IPS DF 6.9 (cell line): ENCODE measurements around the gene UBE2E1.
A peak's percentile ranks its signal among the peaks of the same experiment; 100 is the strongest.

ENCODE experiments used
- DNase-seq: peaks from one replicate; pipeline ENCODE4 v3.0.0-alpha.2; 2013; ENCODE audit warnings: low read depth, low spot score
- H3K27ac ChIP-seq: one replicate; pipeline ENCODE4 v1.5.1; 2013; ENCODE audit warnings: low read length, control low read depth
- H3K27me3 ChIP-seq: 2 replicates; pipeline ENCODE4 v1.6.1; 2013; ENCODE audit warnings: mild to moderate bottlenecking, low read length; ENCODE audit not compliant: control insufficient read depth, insufficient read depth
- H3K36me3 ChIP-seq: 2 replicates; pipeline ENCODE4 v1.6.1; 2013; ENCODE audit warnings: low read length; ENCODE audit not compliant: control insufficient read depth, insufficient read depth
- H3K4me1 ChIP-seq: 2 replicates; pipeline ENCODE4 v1.6.1; 2013; ENCODE audit warnings: low read length; ENCODE audit not compliant: control insufficient read depth, insufficient read depth
- H3K4me3 ChIP-seq: 2 replicates; pipeline ENCODE4 v1.5.1; 2013; ENCODE audit warnings: mild to moderate bottlenecking, low read length
- H3K9me3 ChIP-seq: 2 replicates; pipeline ENCODE4 v1.6.1; 2013; ENCODE audit warnings: low read length, inconsistent platforms; ENCODE audit not compliant: control insufficient read depth, insufficient read depth
- WGBS: extraction: QIAGEN DNeasy Blood & Tissue Kit; methylation state at CpG from one replicate; pipeline ENCODE4 v1.1.7; 2013; ENCODE audit warnings: mixed read lengths, missing lambda C conversion rate; ENCODE audit not compliant: insufficient read length, insufficient coverage; 5-methylcytosine and 5-hydroxymethylcytosine counted together

Gene UBE2E1

DNA sequence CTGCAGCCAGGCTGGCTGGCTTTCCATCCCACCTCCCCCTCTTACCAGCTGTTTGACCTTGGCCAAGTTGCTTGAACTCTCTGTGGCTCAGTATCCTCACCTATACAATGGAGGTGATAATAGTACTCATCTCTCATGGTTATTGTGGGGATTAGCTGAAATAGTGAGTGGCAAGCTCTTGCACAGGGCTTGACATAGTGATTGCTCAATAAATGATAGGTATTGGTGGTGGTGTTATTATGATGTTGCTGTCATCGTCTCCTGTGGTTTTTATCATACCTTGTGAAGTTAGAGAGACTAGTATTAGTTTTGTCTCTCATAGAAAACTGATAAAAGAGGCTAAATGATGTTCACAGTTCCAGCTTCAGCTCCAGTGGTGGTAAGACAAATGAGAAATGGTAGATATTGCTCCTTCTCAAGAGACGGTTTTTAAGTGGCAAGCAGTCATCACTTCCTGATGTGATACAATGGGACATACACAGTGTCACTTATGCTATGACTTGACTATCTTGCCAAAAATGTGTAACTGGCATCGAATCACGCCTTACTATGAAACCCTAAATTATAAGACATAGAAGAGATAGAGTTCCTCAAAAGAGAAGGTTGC is 12.1 kb upstream of the UBE2E1 start:
- no CpG with 5 or more reads among the region's 4 CpGs for WGBS
- Histone ChIP-seq H3K4me3 (no peak overlapping the region), H3K4me1 (no peaks in the 10 kb centered on the region; the same call in 1 of the 2 replicates), H3K36me3 (no peaks in the 10 kb centered on the region), H3K9me3 (no peaks in the 10 kb centered on the region), H3K27me3 (no peaks in the 10 kb centered on the region), H3K27ac (no peak overlapping the region)
- no peak for DNase-seq

DNA sequence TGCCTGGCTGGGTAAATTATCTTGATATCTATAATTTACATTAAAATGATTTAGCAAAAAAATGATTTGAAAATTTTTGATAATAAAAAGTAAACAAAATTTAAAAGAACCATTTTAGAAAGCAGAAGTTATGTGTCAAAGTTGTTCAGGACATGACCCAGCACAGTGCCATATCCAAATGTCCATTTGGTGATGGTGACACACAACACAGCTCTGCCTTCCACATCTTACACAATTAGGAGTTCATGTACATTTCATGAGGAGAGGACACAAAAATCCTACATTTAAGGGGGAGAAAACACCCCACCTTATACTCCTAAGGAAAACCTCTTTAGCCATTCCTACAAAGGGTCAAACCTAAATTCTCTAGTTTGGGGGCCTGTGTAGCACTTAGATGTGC is 10.7 kb upstream of the UBE2E1 start:
- Histone ChIP-seq H3K9me3 (no peaks in the 10 kb centered on the region), H3K4me3 (no peak overlapping the region), H3K27ac (no peak overlapping the region), H3K27me3 (no peaks in the 10 kb centered on the region), H3K36me3 (no peaks in the 10 kb centered on the region), H3K4me1 (no peaks in the 10 kb centered on the region; the same call in 1 of the 2 replicates)
- no peak for DNase-seq

DNA sequence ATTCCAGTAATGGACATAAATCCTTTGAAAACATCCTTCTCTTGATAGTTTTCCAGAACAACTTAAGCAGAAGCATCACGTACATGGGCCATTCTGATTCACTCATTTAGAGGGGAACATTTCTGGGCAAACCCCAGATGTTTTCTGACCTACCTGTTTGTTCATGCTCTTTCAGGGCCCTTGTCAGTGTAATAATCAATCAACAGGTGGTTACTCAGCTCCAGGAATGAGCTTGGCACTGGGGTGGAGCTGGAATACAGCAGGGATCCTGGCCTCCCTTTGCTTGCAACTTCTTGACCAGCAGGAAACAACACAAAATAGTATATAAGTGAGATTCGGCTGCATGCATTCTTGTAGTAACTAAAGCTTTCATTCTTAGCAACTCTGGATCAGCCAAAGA is 9.2 kb upstream of the UBE2E1 start:
- no CpG with 5 or more reads among the region's 2 CpGs for WGBS
- Histone ChIP-seq H3K36me3 (no peaks in the 10 kb centered on the region), H3K4me3 (no peak overlapping the region), H3K27ac (no peak overlapping the region), H3K4me1 (no peaks in the 10 kb centered on the region), H3K27me3 (no peaks in the 10 kb centered on the region), H3K9me3 (no peaks in the 10 kb centered on the region)
- DNase-seq = no peak

DNA sequence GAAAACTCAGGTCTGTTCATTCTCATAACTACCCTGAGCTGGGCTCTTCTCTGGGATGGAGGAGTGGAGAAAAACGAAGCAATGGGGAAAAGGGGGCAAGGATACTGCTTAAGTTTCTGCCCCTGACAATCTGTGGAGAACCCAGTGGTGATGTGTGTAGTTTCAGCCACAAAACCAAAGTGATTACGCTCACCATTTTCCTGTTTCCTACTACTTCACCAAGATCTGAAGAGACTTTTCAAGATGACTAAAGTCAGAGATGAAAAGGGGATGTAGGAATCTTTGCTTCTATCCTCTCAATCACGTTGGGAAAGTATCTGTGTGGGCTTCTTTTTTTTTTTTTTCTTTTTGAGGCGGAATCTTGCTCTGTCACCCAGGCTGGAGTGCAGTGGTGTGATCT is 8.3 kb upstream of the UBE2E1 start:
- DNase-seq = no peak
- Histone ChIP-seq H3K4me3 (no peak overlapping the region), H3K27ac (no peak overlapping the region), H3K36me3 (no peaks in the 10 kb centered on the region), H3K27me3 (no peaks in the 10 kb centered on the region), H3K9me3 (no peaks in the 10 kb centered on the region), H3K4me1 (no peaks in the 10 kb centered on the region)
- no CpG with 5 or more reads among the region's 4 CpGs for WGBS

DNA sequence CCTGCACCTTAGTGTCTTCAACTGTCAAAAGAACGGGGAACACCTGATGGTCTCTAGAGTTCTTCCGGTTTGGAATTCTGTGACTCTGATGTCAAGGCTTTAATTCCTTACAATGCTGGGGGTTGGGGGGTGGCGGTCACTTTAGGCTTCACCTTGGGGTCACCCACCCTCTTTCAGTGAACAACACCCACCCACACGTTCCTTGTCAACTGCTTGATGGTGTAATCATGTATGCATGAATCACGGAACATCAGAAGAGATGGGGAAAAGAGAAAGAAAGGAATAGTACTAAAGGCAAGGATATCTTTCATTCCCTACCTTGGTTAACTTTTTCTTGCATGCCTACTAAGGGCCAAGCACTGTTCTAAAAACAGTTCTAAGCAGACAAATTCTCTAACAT is 7.3 kb upstream of the UBE2E1 start:
- Histone ChIP-seq H3K4me3 (no peak overlapping the region), H3K27ac (no peak overlapping the region), H3K36me3 (no peaks in the 10 kb centered on the region), H3K4me1 (no peaks in the 10 kb centered on the region), H3K9me3 (no peaks in the 10 kb centered on the region), H3K27me3 (no peaks in the 10 kb centered on the region)
- WGBS = no CpG with 5 or more reads among the region's 5 CpGs
- no peak for DNase-seq

DNA sequence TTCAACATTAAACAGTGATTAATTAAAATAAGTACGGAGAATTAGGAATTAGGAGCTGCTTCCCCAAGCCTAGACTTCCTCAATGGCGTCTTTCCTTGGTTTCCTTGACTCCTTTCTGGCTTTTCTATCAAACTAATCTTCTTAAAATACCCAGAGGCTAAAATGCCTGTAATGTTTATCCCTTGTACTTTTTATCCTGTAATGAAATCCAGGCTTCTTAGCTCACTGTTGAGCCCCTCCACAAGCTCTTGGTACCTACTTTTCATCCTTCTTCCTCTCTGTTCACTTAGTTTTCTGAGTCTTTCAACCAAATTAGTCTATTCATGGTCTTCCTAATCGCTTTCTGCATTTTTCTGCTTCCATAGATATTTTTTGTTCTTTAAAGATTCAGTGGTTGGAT is 6.9 kb upstream of the UBE2E1 start:
- Histone ChIP-seq H3K4me1 (no peaks in the 10 kb centered on the region), H3K27me3 (no peaks in the 10 kb centered on the region), H3K36me3 (no peaks in the 10 kb centered on the region), H3K4me3 (no peak overlapping the region), H3K27ac (no peak overlapping the region), H3K9me3 (no peaks in the 10 kb centered on the region)
- DNase-seq = no peak
- no CpG with 5 or more reads among the region's 3 CpGs for WGBS

DNA sequence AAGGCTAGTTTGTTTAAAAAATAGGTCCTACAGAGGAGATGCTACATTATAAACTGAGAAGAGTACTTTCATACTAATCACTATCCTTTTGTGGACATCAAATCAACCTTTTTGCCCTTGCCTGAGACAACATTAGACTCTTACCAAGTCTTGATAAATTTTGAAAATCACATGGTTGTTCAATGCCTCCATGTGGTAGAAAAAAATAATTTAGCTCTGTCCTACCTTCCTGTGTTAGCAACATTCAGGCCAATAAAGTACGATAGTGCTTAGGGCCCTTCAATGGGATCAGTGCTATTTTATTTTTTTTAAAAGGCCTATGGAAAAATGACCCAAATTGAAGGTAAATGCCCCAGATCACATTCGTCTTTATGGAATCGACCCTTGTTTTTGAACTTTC is 5.0 kb upstream of the UBE2E1 start:
- Histone ChIP-seq H3K36me3 (no peaks in the 10 kb centered on the region), H3K9me3 (no peaks in the 10 kb centered on the region), H3K4me3 (no peak overlapping the region), H3K4me1 (no peaks in the 10 kb centered on the region), H3K27ac (no peak overlapping the region), H3K27me3 (no peaks in the 10 kb centered on the region)
- WGBS = no CpG with 5 or more reads among the region's 3 CpGs
- no peak for DNase-seq

DNA sequence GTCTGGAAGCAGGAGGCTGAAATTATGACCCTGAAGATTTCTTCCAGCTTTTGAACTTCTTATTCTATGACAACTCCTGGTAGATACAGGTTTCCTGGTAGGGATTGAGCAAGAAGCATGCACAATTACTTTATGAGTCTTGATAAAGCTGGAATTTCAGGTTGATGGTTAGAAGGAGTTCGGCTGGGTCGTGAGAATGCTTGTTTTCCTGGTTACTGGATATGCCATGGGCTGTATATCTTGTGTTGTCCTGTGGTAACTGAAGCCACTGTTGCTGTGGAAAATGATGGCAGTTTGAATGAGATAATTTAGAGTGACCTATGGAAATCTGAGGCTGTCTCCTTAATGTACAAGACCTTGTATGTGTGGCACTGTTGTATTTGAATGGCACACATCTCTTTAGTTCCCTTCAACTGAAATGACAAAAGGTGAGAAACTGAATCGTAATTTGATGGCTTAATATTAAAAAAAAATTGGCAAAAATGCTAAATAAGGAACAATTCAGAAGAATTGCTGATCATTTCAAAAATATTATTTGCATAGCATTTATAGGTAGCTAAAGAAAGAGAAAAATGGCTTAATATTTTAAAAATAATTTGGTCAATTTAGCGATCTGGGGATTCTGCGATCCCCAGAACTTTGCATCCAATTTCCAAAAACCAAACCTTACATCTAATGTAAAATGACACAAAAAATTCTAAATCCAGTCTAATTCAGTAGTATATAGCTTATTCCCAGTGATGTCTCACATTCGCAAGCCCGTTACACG is 1.1 kb upstream of the UBE2E1 start:
- Histone ChIP-seq H3K9me3 (no peaks in the 10 kb centered on the region), H3K36me3 (no peaks in the 10 kb centered on the region), H3K4me1 (peaks cover 2% of the 10 kb centered on the region; the same call in 1 of the 2 replicates), H3K27ac (no peak overlapping the region), H3K27me3 (no peaks in the 10 kb centered on the region), H3K4me3 (no peak overlapping the region)
- DNase-seq = no peak
- WGBS = no CpG with 5 or more reads among the region's 8 CpGs

DNA sequence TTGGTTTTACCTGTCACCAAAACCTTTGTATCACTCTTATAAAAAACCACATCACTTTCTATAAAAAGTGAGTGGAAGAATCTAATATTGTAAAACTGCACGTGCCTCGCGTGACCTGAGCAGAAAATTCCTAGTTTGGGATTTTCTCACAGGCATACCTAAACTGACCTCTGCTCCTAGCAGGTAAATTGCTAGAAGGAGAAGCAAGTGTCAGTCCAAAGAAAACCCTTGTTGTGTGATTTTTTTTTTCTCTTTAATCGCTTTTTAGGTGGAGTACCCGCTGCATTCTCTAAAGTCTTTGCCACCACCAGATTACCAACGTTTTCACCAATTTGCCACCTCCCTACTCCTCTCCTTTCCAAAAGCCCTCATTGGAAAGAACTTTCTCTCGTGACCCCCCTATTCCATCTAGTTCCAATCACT is 534 bp upstream of the UBE2E1 start:
- Histone ChIP-seq H3K9me3 (no peaks in the 10 kb centered on the region), H3K4me3 (peak overlapping the region; percentile 62; the same call in 1 of the 2 replicates), H3K36me3 (no peaks in the 10 kb centered on the region), H3K27ac (no peak overlapping the region), H3K4me1 (peaks cover 2% of the 10 kb centered on the region; the same call in 1 of the 2 replicates), H3K27me3 (no peaks in the 10 kb centered on the region)
- no peak for DNase-seq
- no CpG with 5 or more reads among the region's 7 CpGs for WGBS

DNA sequence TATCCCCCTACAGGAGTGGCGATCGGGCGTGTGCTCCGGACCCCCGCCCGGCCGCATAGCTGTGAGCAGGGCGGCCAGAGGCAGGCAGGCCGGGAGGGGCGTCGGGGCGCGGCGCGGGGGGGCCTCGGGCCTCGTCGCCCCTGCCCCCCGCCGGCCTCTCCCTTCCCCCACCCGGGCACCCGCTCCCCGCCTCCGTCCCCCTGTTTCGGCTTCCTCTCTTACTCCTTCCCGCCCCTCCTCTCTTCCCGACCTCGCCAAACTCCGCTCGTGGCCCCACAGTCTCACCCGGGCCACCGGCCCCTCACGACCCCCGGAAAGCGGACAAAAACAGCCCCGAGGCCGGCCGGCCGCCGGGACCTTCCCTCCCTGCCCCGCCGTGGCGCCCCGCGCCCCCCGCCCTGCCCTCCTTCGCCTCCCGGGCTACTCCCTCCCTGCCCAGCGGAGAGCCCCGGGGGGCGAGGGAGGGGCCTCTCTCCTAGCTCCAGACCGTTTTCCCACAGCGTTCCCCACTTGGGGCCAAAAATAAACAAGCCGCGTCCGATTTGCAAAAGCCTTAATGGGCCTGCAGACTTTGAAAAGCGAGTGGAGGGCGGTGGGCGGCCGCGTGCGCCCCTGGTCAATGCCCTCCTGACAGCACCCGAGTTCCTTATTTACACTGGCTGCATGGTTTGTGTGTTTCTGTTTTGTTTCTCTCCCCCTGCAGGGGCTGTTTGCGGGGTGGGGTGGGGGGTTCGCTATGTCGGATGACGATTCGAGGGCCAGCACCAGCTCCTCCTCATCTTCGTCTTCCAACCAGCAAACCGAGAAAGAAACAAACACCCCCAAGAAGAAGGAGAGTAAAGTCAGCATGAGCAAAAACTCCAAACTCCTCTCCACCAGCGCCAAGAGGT is 1.0 kb downstream of the UBE2E1 start:
- DNase-seq = no peak
- Histone ChIP-seq H3K4me3 (peak overlapping the region; percentile 62), H3K27ac (no peak overlapping the region), H3K4me1 (peaks cover 2% of the 10 kb centered on the region; the same call in 1 of the 2 replicates), H3K27me3 (no peaks in the 10 kb centered on the region), H3K36me3 (no peaks in the 10 kb centered on the region), H3K9me3 (no peaks in the 10 kb centered on the region)
- WGBS = no CpG with 5 or more reads among the region's 71 CpGs
